ENCODE results near the gene TASOR.

- TF ChIP-seq CTCF (conservative IDR thresholded peaks at IDR 0.05) (no peak), ZFX (IDR thresholded peaks at IDR 0.05) (no peak)
Measured at GRCh38 chr3:56691165-56692000, 8.3 kb upstream of the TASOR start.

Data from C4-2B (cell line).